ENCODE measurements around the gene TADA2B. TPM values are rescaled to one million over a fixed set of nuclear protein-coding genes. Genes with fewer than 3 reads are reported as not detected.

The TADA2B gene
- total and polyA plus RNA-seq, 9 of the 15 experiments (the other 6 are each of a cell fraction or from before 2014, with no cell fraction given), result 0.55 to 12.2 (median 7.5) TPM

DNA sequence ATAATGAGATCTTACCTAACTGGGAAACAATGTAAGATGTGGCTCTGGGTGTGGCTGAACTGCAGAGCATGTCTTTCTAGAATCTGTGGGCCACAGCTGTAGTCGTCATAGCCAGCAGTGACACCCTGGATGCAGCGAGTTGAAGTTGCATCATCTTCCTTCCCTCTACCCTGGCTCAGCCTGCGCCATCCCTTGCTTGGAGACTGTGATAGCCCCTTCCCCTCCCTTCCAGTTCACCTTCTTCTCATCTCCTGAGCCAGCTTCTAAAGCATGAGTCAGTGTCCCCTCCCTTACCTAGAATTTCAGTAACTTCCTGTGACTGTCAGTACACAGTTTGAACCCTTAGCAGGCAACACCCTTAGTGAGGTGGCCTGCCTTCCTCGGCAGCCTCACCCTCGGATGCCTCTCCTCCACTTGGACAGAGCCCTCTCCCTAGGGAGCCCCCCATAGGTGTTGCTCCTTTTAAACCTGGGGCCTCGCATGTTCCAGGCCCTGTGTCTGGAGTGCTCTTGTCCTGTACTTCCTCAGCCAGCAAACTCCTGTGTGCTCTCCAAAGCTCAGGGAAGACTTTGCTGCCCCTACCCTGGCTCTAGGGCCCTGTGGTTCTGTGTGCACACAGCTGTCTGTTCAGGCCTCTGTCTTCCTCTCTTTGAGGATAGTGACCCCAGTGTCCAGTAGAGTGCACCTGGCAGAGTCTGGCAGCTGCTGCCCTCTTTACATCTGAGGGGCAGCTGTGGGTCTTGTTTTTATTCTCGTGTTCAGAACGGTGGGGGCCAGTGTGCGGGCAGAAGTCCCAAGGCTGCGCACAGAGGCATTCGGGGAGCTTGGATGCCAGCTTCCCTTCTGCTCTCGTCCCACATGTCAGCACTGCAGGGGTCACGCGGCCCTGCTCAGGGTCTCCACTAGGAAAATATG lies 43.7 kb upstream of the TADA2B start (continued):
- no peak for TF ChIP-seq CBFB (CRISPR knock-in tag; IDR thresholded peaks at IDR 0.05)
- peak; percentile 89 for TF ChIP-seq ATF4 (CRISPR knock-in tag; IDR thresholded peaks at IDR 0.05)
- no peak for TF ChIP-seq XRCC3 (IDR thresholded peaks at IDR 0.05)
- no peak for TF ChIP-seq ELF4 (CRISPR knock-in tag; IDR thresholded peaks at IDR 0.05)
- TF ChIP-seq ATF3 (IDR thresholded peaks at IDR 0.05), result peak; percentile 97
- no peak for TF ChIP-seq ATF3 (CRISPR knock-in tag; conservative IDR thresholded peaks at IDR 0.05)
- peak; percentile 95 for TF ChIP-seq CEBPG (CRISPR knock-in tag; IDR thresholded peaks at IDR 0.05)
- TF ChIP-seq CEBPG (tag; conservative IDR thresholded peaks at IDR 0.05 in 1 of 2, IDR thresholded peaks at IDR 0.05 in 1 of 2), result peak; percentile 76 to 97
- TF ChIP-seq THRA (IDR thresholded peaks at IDR 0.05), result no peak
- no peak for TF ChIP-seq CBX2 (IDR thresholded peaks at IDR 0.05; ENCODE audit: insufficient read depth, low read length, poor library complexity, severe bottlenecking)
- no peak for TF ChIP-seq ZBTB49 (CRISPR knock-in tag; IDR thresholded peaks at IDR 0.05; ENCODE audit: borderline replicate concordance)
- peak; percentile 66 for TF ChIP-seq CEBPB (tag; IDR thresholded peaks at IDR 0.05)
- TF ChIP-seq ZKSCAN8 (CRISPR knock-in tag; IDR thresholded peaks at IDR 0.05), result no peak
- TF ChIP-seq MYBL2 (IDR thresholded peaks at IDR 0.05; ENCODE audit: low read depth), result no peak
- no peak for TF ChIP-seq MYBL2 (CRISPR knock-in tag; IDR thresholded peaks at IDR 0.05; ENCODE audit: borderline replicate concordance)
- peak; percentile 20; the same call in 1 of the 2 replicates for TF ChIP-seq NBN (IDR thresholded peaks at IDR 0.05; ENCODE audit: low read depth)
- peak; percentile 86 for TF ChIP-seq IRF9 (tag; IDR thresholded peaks at IDR 0.05)
- TF ChIP-seq TEAD4 (IDR thresholded peaks at IDR 0.05; ENCODE audit: low read length), result no peak
- TF ChIP-seq TEAD4 (CRISPR knock-in tag; IDR thresholded peaks at IDR 0.05; ENCODE audit: borderline replicate concordance), result no peak
- peak in 1 of 2 experiments; percentile 85; a peak in 2 of 4 replicates for TF ChIP-seq RCOR1 (IDR thresholded peaks at IDR 0.05; ENCODE audit: borderline replicate concordance in 1 of 2, low read depth in 2 of 2, low read length in 2 of 2)
- no peak for TF ChIP-seq ZNF766 (CRISPR knock-in tag; conservative IDR thresholded peaks at IDR 0.05)

Data from K562 (cell line).